Activated CD8-positive, alpha-beta memory T cell treated with anti-CD3 and anti-CD28 coated beads for 36 hours (primary cell): Measurements from ENCODE around the gene EMC6. TPM values are rescaled to one million over a fixed set of nuclear protein-coding genes. Genes with fewer than 3 reads are reported as not detected.

Experiments
- CTCF ChIA-PET: fragments of 350-600 bp; sonication (Branson Sonifier 250); formaldehyde crosslinking; loops from one replicate; lab custom pipeline; 2021; ENCODE audit warnings: antibody characterized with exemption; lab: Charles Lee
- POLR2A ChIA-PET: fragments of 350-600 bp; sonication (Branson Sonifier 250); formaldehyde crosslinking; loops from one replicate; lab custom pipeline; 2021; ENCODE audit warnings: antibody characterized with exemption; lab: Charles Lee
- total RNA-seq, 2 experiments: library from RNA; stranded (reverse); gene quantifications; one replicate each; pipeline ENCODE4 v1.2.3, GENCODE V29; 2021

EMC6 gene
- total RNA-seq, result 10 to 100 TPM; 91.7 to 92.5 TPM

DNA sequence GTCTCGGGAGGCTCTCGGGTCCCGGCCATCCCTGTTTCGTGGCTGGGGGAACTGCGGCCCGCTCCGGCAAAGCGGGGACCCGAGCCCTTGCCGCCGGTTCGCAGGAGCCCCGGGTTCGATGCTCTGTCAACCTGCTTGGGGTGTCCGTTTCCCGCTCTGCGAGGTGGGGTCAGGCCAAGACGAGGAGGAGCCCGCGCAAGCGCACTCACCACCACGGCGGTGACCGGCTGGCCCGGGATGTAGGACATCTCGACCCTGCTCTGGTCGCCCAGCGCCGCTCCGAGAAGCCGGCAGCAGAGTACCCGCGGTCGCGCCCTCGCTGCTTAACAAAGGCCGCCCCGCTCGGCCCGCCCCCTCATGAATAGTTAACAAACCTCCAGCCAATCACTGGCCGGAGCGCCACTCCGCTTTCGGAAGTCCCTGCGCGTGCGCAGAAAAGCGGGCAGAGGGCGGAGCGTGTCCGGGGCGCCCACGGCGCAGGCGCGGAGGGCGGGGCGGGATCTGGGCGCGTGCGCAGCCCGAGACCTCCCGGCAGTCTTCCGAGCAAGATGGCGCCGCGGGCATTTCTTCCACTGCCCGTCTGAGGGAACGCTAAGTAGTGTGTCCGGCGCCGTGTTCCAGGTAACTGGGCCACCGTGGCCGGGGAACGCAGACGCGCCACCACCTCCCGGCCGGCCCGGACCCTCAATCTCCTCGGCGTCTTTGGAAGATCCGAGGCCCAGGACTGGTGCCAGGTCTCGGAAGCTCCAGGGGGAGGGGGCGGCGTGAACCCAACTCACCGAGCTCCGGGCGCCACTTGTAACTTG lies at the start of gene EMC6, which contains the start of gene TAX1BP3:
Gene EMC6 (plus strand): TSS at position 534 of the 806 bp plus-strand sequence. CDS start 335 bp downstream, outside the sequence.
Gene TAX1BP3 (minus strand): TSS at position 300 of the 806 bp plus-strand sequence. CDS start 52 bp downstream, at position 248.
- ChIA-PET POLR2A (interaction anchor here (1.0 to 1.3 kb wide), 2 partner anchors 24 to 42 kb away, joined by 3 to 4 read pairs; no protein-coding TSS in a partner anchor), CTCF (interaction anchor here (0.6 to 1.5 kb wide), 4 partner anchors 34 to 88 kb away, joined by 3 to 4 read pairs (median 3); no protein-coding TSS in a partner anchor)

DNA sequence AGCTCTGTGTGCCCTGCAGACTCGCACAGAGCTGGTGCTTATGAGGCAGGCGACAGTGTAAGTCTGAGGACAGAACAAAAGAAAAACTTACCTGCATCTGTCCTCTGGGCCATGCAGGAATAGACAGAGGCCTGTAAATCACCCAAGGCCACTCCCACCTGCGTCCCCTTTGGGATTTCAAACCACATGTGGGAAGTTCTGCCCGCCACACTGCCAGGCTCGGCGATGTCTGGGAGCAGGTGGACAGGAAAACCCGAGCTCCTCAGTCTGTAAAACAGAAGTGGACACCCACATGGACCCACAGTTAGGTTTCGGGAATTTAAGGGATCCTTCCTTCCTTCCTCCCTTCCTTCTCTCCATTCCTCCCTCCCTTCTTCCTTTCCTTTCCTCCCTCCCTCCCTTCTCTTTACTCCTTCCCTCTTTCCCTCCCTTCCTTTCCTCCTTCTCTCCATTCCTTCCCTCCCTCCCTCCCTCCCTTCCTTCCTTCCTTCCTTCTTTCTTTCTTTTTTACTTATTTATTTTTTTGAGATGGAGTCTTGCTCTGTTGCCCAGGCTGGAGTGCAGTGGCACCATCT lies 47.4 kb upstream of the EMC6 start:
- ChIA-PET POLR2A (interaction anchor here (0.5 to 1.0 kb wide), 3 partner anchors 20 to 1768 kb away, joined by 3 to 4 read pairs (median 3); no protein-coding TSS in a partner anchor), CTCF (no interaction called here)

DNA sequence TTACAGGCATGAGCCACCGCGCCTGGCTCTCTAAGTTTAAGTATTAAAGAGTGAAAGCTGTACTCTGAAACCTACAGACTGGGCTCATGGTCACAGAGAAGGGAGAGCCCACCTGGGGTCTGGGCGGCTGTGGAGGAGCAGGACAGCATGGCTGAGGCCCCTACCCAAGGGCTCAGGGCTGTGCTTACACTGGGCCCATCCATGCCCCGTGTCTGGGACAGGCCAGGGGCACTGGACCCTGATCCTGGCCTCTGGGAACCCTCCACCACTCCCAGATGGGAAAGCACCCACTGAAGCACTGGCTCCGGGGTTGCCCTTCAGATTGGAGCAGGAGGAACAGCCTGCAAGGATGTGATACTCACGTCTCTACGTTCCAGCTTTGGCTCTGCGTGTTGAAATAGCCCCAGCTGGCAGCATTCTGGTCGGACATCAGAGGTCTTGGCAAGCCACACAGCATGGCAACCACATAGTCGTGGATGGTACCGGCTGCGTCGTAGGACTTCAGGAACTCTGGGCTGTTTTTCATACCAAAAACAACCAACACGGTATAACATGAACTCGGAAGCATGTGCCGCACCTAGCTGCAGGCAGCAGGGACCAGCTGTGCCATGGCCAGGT lies 45.5 kb upstream of the EMC6 start:
- CTCF ChIA-PET, result no interaction called here
- POLR2A ChIA-PET, result no interaction called here

DNA sequence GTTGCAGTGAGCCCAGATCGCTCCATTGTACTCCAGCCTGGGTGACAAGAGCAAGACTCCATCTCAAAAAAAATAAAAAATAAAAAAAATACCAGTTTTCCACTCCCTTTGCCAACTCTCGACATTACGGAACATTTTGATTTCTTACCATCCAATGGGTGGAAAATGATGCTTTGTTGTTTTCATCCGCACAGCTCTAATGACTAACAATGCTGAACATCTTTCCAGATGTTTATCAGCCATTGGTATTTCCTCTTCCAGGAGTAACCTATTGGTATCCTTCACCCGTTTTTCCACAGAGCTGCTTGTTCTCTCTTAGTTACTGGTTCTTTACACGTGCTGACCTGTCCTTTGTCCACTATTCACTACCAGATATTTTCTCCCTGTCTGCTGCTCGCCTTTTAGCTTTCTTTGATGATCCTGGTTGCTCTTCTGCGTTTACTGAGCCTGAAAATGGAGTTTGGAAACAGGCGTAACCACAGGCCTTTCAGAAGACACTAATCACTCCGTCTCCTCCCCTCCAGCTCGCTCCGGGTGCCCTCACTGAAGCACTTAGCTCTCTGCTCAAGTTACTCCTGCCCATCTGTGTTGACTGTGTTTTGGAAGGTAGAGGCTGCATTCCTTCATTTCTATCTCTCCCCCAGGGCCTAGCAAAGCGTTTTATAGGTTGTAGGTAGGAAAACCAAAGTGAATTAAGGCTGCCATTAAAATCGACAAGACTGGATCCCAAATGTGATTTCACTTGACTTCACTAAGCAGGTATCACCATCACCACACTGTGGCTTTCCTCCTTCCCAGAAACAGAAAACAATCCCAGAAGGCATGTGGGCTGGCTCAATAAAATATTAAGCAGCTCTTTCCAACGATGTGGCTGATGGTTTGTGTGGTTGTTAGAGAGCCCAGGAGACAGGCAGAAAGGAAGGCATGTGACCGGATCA lies 41.5 kb upstream of the EMC6 start:
- ChIA-PET CTCF (no interaction called here), POLR2A (no interaction called here)

DNA sequence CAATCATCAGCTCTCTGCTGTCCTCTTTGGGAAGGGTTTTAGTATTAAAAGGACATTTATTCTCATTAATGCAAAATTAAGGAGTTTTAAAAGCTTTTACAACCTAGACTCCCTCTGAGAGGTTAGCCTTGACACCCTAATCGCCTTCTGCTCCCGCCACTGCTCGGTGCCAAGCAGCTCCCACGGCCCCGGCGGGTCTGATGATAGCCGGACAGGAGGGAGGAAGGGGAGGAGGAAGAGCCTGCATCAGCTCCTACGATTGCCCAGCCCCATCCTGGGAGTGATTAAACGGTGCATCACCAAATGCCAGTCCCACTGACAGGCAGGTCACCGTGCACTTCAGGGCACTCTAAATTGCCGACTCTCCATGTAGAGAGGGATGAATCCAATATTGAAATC lies 40.8 kb upstream of the EMC6 start:
- POLR2A ChIA-PET, result no interaction called here
- CTCF ChIA-PET, result no interaction called here

DNA sequence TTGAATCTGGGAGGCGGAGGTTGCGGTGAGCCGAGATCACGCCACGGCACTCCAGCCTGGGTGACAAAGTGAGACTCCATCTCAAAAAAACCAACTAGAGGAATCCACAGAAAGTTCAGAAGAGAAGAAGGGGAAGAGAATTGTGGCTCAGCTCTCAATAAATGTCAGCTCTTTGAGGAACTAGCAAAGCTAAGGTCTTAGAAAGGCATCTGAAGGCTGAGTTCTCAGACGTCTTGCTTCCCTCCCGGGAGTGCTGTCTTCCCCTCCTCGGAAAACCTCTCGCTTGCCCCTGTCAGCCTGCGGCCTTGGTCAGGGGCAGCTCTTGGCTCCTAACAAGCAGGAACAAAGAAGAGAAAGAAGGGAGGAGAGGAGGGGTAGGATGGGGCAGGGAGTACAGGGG lies 37.8 kb upstream of the EMC6 start:
- POLR2A ChIA-PET, result no interaction called here
- CTCF ChIA-PET, result no interaction called here

DNA sequence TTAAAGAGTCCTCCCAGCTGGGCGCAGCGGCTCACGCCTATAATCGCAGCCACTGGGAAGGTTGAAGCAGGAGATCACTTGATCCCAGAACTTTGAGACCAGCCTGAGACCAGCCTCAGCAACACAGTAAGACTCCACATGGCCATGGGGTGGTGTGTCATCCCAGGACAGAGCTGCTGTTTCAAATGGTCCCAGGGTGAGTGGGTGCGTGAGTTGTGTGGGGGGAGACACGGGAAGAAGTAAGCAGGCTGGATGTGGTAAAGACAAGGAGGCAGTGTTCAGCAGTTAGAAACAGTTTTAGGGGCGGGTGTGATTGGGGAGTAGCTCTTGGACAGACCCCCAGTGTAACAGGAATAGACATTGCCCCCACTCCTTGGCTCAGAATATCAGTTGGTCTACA lies 36.3 kb upstream of the EMC6 start:
- POLR2A ChIA-PET, result no interaction called here

DNA sequence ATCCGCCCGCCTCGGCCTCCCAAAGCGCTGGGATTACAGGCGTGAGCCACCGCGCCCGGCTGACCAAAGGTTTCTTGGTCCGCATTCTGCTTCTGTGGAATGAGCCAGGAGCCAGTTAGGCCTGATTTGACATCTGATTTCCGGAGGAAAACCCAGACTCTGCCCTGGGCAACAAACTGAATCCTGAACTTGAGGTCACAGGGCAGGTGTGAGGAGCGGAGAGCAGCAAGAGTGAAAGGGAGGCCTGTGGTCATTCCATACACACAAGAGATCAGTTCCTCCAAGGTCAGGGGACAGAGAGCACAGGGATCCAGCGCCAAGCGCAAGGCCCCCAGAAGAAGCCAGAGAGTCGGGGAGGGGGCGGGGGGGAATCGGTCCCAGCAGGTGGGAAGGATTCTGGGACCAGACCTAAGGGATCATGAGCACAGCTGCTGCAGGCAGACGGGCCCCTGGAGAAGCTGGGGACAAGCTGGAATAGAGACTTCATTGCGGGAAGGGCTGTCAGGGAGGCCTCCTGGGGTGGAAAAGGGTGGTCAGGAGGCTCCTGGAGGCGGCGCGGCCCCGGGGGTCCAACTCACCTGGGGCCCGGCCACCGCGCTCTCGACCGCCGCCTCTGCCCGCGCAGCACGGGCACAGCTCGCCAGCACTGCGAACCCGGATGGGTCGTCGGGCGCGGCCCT lies 33.0 kb upstream of the EMC6 start:
- ChIA-PET POLR2A (interaction anchor here (0.6 kb wide), 1 partner anchor 8 kb away, joined by 3 read pairs; no protein-coding TSS in a partner anchor), CTCF (interaction anchor here (0.8 kb wide), 1 partner anchor 211 kb away, joined by 3 read pairs; the partner anchor contains the start of gene NCBP3)

More for the DNA sequence above, 36.3 kb upstream of the EMC6 start:
- CTCF ChIA-PET, result interaction anchor here (0.7 to 0.8 kb wide), 2 partner anchors 14 to 121 kb away, joined by 3 to 4 read pairs; no protein-coding TSS in a partner anchor

DNA sequence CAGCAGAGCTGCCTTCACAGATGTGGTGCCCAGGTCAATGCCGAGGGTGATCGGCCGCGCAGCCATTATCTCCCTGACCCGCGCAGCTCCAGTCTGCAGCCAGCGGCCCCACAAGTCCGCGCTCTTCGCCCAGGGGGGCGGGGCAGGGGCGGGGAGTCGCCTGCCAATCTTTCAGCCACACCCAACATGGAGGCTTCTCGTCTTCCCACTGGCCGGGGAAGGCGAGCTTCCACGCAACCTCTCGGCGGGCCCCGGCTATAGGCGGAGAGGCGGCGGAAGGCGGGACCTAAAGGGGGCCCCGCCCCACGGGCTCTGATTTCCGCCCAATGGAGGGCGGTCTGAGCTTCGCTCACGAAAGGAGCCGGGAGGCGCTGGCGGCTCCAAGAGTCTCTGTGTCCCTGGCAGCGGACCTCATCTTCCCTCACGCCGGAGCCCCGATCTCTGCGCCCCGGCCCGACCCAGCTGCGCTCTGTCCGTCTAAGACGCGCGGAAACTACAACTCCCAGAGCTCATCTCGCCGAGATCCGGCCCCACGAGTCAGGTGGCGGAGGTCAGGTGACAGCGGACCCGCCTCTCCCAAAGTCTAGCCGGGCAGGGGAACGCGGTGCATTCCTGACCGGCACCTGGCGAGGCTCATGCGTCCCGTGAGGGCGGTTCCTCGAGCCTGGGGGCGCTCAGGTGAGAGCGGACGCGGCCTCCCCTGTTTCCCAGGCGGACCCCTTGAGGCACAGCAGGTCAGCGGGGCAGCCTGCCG lies 32.3 kb upstream of the EMC6 start, which contains the start of the genes CTNS and SHPK:
Gene CTNS (plus strand): TSS at position 607 of the 754 bp plus-strand sequence. CDS start 3,447 bp downstream, outside the sequence.
Gene SHPK (minus strand): TSS at position 97 of the 754 bp plus-strand sequence. CDS start 31 bp downstream, at position 66.
- POLR2A ChIA-PET, result interaction anchor here (0.6 kb wide), 1 partner anchor 587 kb away, joined by 3 read pairs; no protein-coding TSS in a partner anchor

DNA sequence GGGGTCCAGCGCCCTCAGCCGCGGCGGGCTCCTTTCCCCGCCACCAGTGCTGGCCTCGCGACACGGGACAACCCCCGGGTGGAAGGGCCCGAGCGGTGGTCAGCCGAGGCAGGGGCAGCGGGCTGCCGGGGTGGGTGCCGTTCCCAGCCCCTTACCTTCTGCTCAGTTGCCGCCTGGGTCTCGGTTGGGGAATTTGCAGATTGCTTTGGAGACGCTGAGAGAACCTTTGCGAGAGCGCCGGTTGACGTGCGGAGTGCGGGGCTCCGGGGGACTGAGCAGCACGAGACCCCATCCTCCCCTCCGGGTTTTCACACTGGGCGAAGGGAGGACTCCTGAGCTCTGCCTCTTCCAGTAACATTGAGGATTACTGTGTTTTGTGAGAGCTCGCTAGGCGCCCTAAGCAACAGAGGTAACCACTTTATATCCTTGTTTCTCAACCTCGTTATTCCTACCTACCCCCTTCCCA lies 31.7 kb upstream of the EMC6 start:
- POLR2A ChIA-PET, result no interaction called here
- CTCF ChIA-PET, result no interaction called here

More for the DNA sequence above, 32.3 kb upstream of the EMC6 start, which contains the start of the genes CTNS and SHPK:
- CTCF ChIA-PET, result interaction anchor here (0.8 kb wide), 1 partner anchor 210 kb away, joined by 3 read pairs; the partner anchor contains the start of gene NCBP3

DNA sequence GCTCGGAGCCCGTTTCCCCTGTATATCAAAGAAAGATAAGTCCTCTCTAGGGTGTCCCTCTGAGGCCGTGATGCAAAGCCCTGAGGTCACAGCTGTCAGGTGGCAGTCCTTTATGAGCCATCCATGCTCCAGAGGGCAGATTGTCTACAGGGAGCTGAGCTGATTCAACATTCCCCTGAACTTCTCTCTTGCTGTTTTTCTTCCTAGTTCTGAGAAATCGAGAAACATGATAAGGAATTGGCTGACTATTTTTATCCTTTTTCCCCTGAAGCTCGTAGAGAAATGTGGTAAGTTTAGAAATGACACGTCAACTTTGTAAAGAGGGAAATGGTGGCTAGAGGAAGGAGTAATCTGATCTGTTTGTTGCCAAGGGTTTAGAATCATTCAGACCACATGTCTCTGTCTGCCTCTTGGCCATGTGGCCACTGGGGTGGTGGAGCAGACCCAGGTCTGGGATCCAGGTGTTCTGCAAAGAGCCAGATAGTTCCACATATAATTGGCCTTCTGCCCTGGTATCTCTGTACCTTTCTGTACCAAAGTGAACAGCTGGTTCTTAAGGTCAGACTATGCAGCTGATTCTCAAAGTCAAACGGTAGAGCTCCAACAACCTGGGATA lies 28.5 kb upstream of the EMC6 start:
- POLR2A ChIA-PET, result interaction anchor here (0.6 kb wide), 1 partner anchor 124 kb away, joined by 3 read pairs; no protein-coding TSS in a partner anchor

DNA sequence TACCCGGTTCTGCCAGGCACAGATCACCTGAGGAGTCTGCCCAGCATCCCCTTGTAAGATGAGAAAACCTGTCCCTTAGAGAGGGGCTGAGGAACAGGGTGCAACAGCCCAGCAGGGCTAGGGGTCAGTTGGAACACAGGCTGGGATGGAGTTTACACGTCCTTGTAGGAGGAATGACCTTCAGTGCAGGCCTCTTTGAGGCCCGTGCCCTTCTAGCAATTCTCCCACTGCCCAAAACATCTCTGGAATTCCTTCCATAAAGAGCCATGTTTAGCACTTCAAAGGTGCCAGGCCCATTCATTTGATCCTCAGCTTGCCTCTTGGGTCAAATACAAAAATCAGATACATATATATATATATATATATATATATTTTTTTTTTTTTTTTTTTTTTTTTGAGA lies 27.6 kb upstream of the EMC6 start:
- CTCF ChIA-PET, result no interaction called here
- POLR2A ChIA-PET, result interaction anchor here (0.9 kb wide), 1 partner anchor 21 kb away, joined by 3 read pairs; no protein-coding TSS in a partner anchor

More for the DNA sequence above, 28.5 kb upstream of the EMC6 start:
- CTCF ChIA-PET, result no interaction called here

DNA sequence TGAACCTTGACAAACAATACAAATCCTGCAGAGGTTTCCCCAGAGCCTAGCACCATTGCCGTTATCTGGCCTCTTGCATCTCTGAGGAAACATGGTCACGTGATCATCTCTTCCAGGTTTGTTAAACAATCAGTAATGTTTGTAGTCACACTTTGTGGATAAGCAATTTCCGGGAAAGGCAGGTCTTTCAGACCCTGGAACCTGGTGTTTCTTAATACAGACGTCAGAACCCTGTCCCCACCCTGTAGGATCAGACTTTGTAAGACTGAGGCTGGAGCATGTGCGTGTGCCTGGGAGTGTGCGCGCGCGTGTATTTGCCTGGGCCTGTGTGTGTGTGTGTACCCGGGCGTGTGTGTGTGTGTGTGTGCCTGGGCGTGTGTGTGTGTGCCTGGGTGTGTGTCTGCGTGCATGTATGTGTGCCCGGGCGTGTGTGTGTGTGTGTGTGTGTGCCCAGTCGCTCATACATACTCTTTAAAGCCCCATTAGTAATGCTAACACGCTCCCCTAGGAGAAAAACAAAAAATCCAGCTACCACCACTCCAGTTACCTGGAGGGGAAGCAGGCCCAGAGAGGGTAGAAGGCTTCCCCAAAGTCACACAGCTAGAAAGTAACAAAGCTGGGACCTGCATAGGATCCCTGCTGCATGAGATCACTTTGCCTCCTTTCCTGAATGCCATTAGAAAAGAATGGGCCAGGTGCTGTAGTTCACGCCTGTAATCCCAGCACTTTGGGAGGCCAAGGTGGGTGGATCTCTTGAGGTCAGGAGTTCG lies 26.7 kb upstream of the EMC6 start:
- ChIA-PET CTCF (no interaction called here), POLR2A (interaction anchor here (0.9 kb wide), 1 partner anchor 21 kb away, joined by 3 read pairs; no protein-coding TSS in a partner anchor)

DNA sequence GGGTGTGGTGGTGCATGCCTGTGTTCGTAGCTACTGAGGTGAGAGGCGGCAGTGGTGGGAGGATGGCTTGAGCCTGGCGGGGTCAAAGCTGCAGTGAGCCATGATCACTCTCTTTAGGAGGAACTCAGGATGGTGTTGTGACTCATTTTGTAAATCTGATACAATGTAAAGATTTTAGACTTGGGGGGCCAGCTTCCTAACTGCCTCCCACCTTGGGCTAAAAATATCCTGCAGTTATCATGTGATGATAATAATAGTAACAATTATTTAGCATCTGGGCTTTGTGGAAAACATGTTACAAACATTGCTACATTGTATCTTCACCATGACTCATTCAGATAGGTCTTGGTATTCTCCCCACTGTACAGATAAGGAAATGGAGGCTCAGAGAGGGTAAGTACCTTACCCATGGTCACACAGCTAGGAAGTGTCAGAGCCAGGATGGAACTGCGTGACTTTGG lies 24.7 kb upstream of the EMC6 start:
- ChIA-PET CTCF (interaction anchor here (1.6 kb wide), 1 partner anchor 15 kb away, joined by 5 read pairs; no protein-coding TSS in a partner anchor), POLR2A (interaction anchor here (0.5 to 0.7 kb wide), 2 partner anchors 9 to 25 kb away, joined by 3 read pairs; partner anchors contain the start of genes EMC6 and TAX1BP3)

DNA sequence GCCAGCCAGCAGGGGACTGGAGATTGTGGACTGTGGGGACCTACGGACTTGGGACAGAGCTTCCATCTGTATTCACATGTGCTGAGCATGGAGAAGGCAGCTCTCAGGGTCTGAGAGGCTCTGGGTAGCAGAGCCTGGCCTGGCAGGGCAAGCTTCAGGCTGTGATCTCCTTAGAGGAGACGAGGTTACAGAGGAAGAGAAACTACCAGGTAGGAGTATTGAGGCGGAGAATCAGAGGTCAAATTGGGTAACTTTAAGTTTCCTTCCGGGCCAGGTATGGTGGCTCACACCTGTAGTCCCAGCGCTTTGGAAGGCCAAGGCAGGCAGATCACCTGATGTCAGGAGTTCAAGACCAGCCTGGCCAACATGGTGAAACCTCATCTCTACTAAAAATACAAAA lies 23.3 kb upstream of the EMC6 start:
- CTCF ChIA-PET, result no interaction called here
- POLR2A ChIA-PET, result no interaction called here
